PC-3 (cell line): ENCODE measurements around the gene POU2AF3. TPM values are rescaled to one million over a fixed set of nuclear protein-coding genes. Genes with fewer than 3 reads are reported as not detected.

Experiments used
- ATAC-seq: fragments of 200-7000 bp; cut with Tn5 transposase; 2 replicates; pipeline ENCODE4 v1.9.1; 2020; ENCODE audit warnings: mild to moderate bottlenecking, moderate library complexity
- BruUV-seq: library from RNA; stranded (reverse); fragments of 400-500 nt; replicated peaks from 2 replicates; lab custom pipeline; 2021; lab: Mats Ljungman, UMichigan
- CTCF ChIA-PET: fragments of 300-600 bp; sonication (Branson Sonifier 250); formaldehyde crosslinking; loops from one replicate; lab custom pipeline; 2022; ENCODE audit warnings: antibody characterized with exemption; lab: Charles Lee
- POLR2A ChIA-PET: fragments of 300-600 bp; sonication (Branson Sonifier 250); formaldehyde crosslinking; loops from one replicate; lab custom pipeline; 2022; ENCODE audit warnings: antibody characterized with exemption; ENCODE audit not compliant: unreplicated experiment; lab: Charles Lee
- DNase-seq: peaks from one replicate; pipeline ENCODE4 v3.0.0-alpha.2; 2015
- H2AFZ ChIP-seq: fragments of 300-600 bp; sonication (generic); 2 replicates; pipeline ENCODE4 v1.6.0; 2016; ENCODE audit warnings: antibody characterized with exemption, low read length
- H3F3A ChIP-seq: fragments of 300-600 bp; sonication (generic); one replicate; pipeline ENCODE4 v1.6.0; 2017; ENCODE audit warnings: antibody characterized with exemption, low read length, control low read depth, mild to moderate bottlenecking; ENCODE audit not compliant: unreplicated experiment
- H3K27ac ChIP-seq: fragments of 300-600 bp; sonication (generic); 2 replicates; pipeline ENCODE4 v1.5.1; 2016; ENCODE audit warnings: mild to moderate bottlenecking, low read length
- H3K27me3 ChIP-seq: fragments of 300-600 bp; sonication (generic); 2 replicates; pipeline ENCODE4 v1.6.1; 2016; ENCODE audit warnings: low read length, mixed read lengths
- H3K36me3 ChIP-seq: fragments of 300-600 bp; sonication (generic); 2 replicates; pipeline ENCODE4 v1.6.1; 2016; ENCODE audit warnings: low read depth, mixed run types, low read length, mixed read lengths
- H3K4me1 ChIP-seq: fragments of 300-600 bp; sonication (generic); 2 replicates; pipeline ENCODE4 v1.5.1; 2016; ENCODE audit warnings: low read length; ENCODE audit not compliant: insufficient read depth
- H3K4me2 ChIP-seq: fragments of 300-600 bp; sonication (generic); 2 replicates; pipeline ENCODE4 v1.6.0; 2016; ENCODE audit warnings: low read length
- H3K4me3 ChIP-seq: fragments of 300-600 bp; sonication (generic); 2 replicates; pipeline ENCODE4 v1.5.1; 2016; ENCODE audit warnings: mild to moderate bottlenecking, low read length, mixed read lengths
- H3K79me2 ChIP-seq: fragments of 300-600 bp; sonication (generic); 2 replicates; pipeline ENCODE4 v1.6.1; 2017; ENCODE audit warnings: low read length, mixed read lengths
- H3K9ac ChIP-seq: fragments of 300-600 bp; sonication (generic); 2 replicates; pipeline ENCODE4 v1.6.0; 2016; ENCODE audit warnings: mild to moderate bottlenecking, low read length
- H3K9me2 ChIP-seq: fragments of 300-600 bp; sonication (generic); replicated peaks from 2 replicates; pipeline ENCODE4 v1.6.1; 2016; ENCODE audit warnings: mixed run types, low read length, mixed read lengths
- H3K9me3 ChIP-seq: fragments of 300-600 bp; sonication (generic); 2 replicates; pipeline ENCODE4 v1.6.1; 2016; ENCODE audit warnings: low read length, mixed read lengths
- H4K20me1 ChIP-seq: fragments of 300-600 bp; sonication (generic); 2 replicates; pipeline ENCODE4 v1.6.1; 2016; ENCODE audit warnings: low read length, mixed read lengths
- CTCF ChIP-seq: fragments of 300-600 bp; sonication (generic); conservative IDR thresholded peaks from 2 replicates; pipeline ENCODE4 v1.5.1; 2017; ENCODE audit warnings: antibody characterized with exemption, low read depth, mild to moderate bottlenecking, low read length
- EZH2 ChIP-seq: fragments of 300-600 bp; sonication (generic); IDR thresholded peaks from one replicate; pipeline ENCODE4 v1.6.1; 2017; ENCODE audit warnings: antibody characterized with exemption, mild to moderate bottlenecking, low read length; ENCODE audit not compliant: unreplicated experiment
- EZH2phosphoT487 ChIP-seq: fragments of 300-600 bp; sonication (generic); IDR thresholded peaks from 2 replicates; pipeline ENCODE4 v1.6.1; 2018; ENCODE audit warnings: mild to moderate bottlenecking, antibody characterized with exemption, low read length, borderline replicate concordance
- intact Hi-C: fragments of 100-400 bp; cut with micrococcal nuclease; formaldehyde crosslinking; loops from 2 replicates; pipeline ENCODE4 v1.9.0; 2023
- total RNA-seq: library from RNA; depleted of rRNA; stranded (reverse); fragments of >200 nt; gene quantifications from 2 replicates; pipeline ENCODE4 v1.2.3, GENCODE V29; 2014

Gene POU2AF3
- total RNA-seq, 1 experiment from 2014 or later: not detected

DNA sequence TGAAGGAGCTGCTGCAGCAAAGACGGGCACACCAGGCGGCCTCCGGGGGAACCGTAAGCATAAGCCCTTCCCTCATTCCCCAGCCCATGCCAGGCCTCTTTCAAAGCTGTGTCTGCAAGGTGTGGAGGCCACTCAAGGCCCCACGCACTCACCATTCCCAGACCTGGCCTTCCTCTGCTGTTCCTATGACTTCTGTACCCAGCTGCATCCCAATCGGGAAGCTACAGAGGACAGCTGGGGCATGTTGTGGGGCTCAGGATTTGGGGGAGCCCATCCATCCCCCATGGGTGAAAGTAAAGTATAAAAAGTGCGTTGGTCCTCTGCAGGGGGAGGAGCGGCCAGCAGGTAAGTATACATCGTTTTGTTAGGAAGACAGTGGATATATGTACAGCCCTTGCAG is 2.2 kb downstream of the POU2AF3 start:
- Histone ChIP-seq H3K36me3 (no peaks in the 10 kb centered on the region), H3K4me1 (no peaks in the 10 kb centered on the region; the same call in 1 of the 2 replicates), H3F3A (no peaks in the 10 kb centered on the region), H2AFZ (no peak overlapping the region), H3K4me3 (no peak overlapping the region), H4K20me1 (no peaks in the 10 kb centered on the region), H3K27me3 (peaks cover 68% of the 10 kb centered on the region), H3K79me2 (no peaks in the 10 kb centered on the region), H3K9me2 (no peaks in the 10 kb centered on the region), H3K9ac (no peak overlapping the region), H3K9me3 (no peaks in the 10 kb centered on the region), H3K27ac (no peak overlapping the region), H3K4me2 (no peak overlapping the region)
- intact Hi-C loops: no loop called here
- DNase-seq (no peak), ATAC-seq (no peak)
- no peak for TF ChIP-seq EZH2
- TF ChIP-seq EZH2phosphoT487: no peak
- no peak for TF ChIP-seq CTCF
- ChIA-PET POLR2A (no interaction called here), CTCF (no interaction called here)
- BruUV-seq: no TSS peak

- intact Hi-C loops: no loop called here
- Histone ChIP-seq H3K79me2 (no peaks in the 10 kb centered on the region), H2AFZ (no peak overlapping the region), H3K27ac (no peak overlapping the region), H3K27me3 (peaks cover 74% of the 10 kb centered on the region), H3K9me3 (no peaks in the 10 kb centered on the region), H3K4me2 (no peak overlapping the region), H3K36me3 (no peaks in the 10 kb centered on the region), H3K9me2 (no peaks in the 10 kb centered on the region), H3K9ac (no peak overlapping the region), H3K4me3 (no peak overlapping the region), H4K20me1 (no peaks in the 10 kb centered on the region), H3K4me1 (no peaks in the 10 kb centered on the region; the same call in 1 of the 2 replicates), H3F3A (no peaks in the 10 kb centered on the region)
- DNase-seq (no peak), ATAC-seq (no peak)
- ChIA-PET CTCF (no interaction called here), POLR2A (no interaction called here)
- no peak for TF ChIP-seq CTCF
- no peak for TF ChIP-seq EZH2phosphoT487
- no peak for TF ChIP-seq EZH2
- BruUV-seq: no TSS peak
Measured at GRCh38 chr11:111301004-111301841, 2.9 kb downstream of the POU2AF3 start.

DNA sequence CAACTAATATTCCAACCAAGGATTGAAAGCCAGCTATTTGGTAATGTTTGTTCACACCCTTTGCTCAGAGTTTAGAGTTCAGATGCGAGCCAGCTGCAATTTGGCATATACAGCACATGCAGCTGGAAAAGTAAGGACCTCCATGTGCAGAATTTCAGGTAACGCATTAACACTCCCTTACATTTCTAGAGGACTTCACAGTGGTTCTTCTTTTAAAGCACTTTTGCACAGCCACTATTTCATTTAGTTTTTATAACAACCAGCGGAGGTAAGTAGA is 3.4 kb downstream of the POU2AF3 start:
- POLR2A ChIA-PET: no interaction called here
- ATAC-seq (no peak), DNase-seq (no peak)
- BruUV-seq: no TSS peak
- Histone ChIP-seq H3K27ac (no peak overlapping the region), H3K4me1 (no peaks in the 10 kb centered on the region; the same call in 1 of the 2 replicates), H3K9me3 (no peaks in the 10 kb centered on the region), H2AFZ (no peak overlapping the region), H3K4me3 (no peak overlapping the region), H3K79me2 (no peaks in the 10 kb centered on the region), H3K9me2 (no peaks in the 10 kb centered on the region), H3K27me3 (peaks cover 80% of the 10 kb centered on the region), H3K9ac (no peak overlapping the region), H4K20me1 (no peaks in the 10 kb centered on the region), H3K4me2 (no peak overlapping the region), H3K36me3 (no peaks in the 10 kb centered on the region), H3F3A (no peaks in the 10 kb centered on the region)
- intact Hi-C loops: no loop called here
- CTCF ChIA-PET: no interaction called here
- TF ChIP-seq EZH2phosphoT487: no peak
- no peak for TF ChIP-seq EZH2
- no peak for TF ChIP-seq CTCF
